GM19099 (cell line): ENCODE measurements around the gene VWA5B1.

Experiments
- POLR2A ChIP-seq: IDR thresholded peaks from 3 replicates; pipeline ENCODE4 v1.6.1; 2011; ENCODE audit warnings: low read depth; ENCODE audit not compliant: insufficient read length; ENCODE audit errors: extremely low read depth

The VWA5B1 gene

GRCh38 chr1:20358761-20359263 is 68.1 kb downstream of the VWA5B1 start:
- TF ChIP-seq POLR2A: no peak

GRCh38 chr1:20359451-20360330 is 69.0 kb downstream of the VWA5B1 start:
- TF ChIP-seq POLR2A: no peak

GRCh38 chr1:20361401-20361800 is 70.7 kb downstream of the VWA5B1 start:
- no peak for TF ChIP-seq POLR2A

GRCh38 chr1:20361805-20362381 is 71.2 kb downstream of the VWA5B1 start:
- TF ChIP-seq POLR2A: no peak

GRCh38 chr1:20362856-20363255 is 72.2 kb downstream of the VWA5B1 start:
- TF ChIP-seq POLR2A: no peak

GRCh38 chr1:20365421-20366055 is 74.9 kb downstream of the VWA5B1 start:
- no peak for TF ChIP-seq POLR2A

GRCh38 chr1:20366056-20366462 is 75.4 kb downstream of the VWA5B1 start:
- TF ChIP-seq POLR2A: no peak

GRCh38 chr1:20366463-20367115 is 75.9 kb downstream of the VWA5B1 start:
- no peak for TF ChIP-seq POLR2A

- TF ChIP-seq POLR2A: no peak
Measured at GRCh38 chr1:20367116-20367585, 76.5 kb downstream of the VWA5B1 start.

GRCh38 chr1:20367626-20368025 is 77.0 kb downstream of the VWA5B1 start:
- no peak for TF ChIP-seq POLR2A

GRCh38 chr1:20368866-20369470 is 78.3 kb downstream of the VWA5B1 start:
- no peak for TF ChIP-seq POLR2A

- TF ChIP-seq POLR2A: no peak
Measured at GRCh38 chr1:20370698-20371097, 80.0 kb downstream of the VWA5B1 start.

GRCh38 chr1:20371411-20371810 is 80.7 kb downstream of the VWA5B1 start:
- no peak for TF ChIP-seq POLR2A

- no peak for TF ChIP-seq POLR2A
Measured at GRCh38 chr1:20371883-20372282, 81.2 kb downstream of the VWA5B1 start.

- TF ChIP-seq POLR2A: no peak
Measured at GRCh38 chr1:20372676-20373075, 82.0 kb downstream of the VWA5B1 start.
